Measurements from ENCODE around the gene COX7A2L. TPM values are rescaled to one million over a fixed set of nuclear protein-coding genes. Genes with fewer than 3 reads are reported as not detected.

Gene COX7A2L
- total RNA-seq, 1 donor from 2014 or later: 445 TPM

GRCh38 chr2:42324244-42324643, 36.8 kb downstream of the COX7A2L start:
- Histone ChIP-seq H3K27me3 (ENCODE audit: control insufficient read depth, insufficient read depth, low read length) (no peaks in the 10 kb centered on the region), H3K36me3 (ENCODE audit: control insufficient read depth, insufficient read depth, low read length) (no peaks in the 10 kb centered on the region), H3K4me3 (ENCODE audit: low read depth, low read length) (no peak overlapping the region)
- FAIRE-seq: no peak
- TF ChIP-seq, protein P1, sequence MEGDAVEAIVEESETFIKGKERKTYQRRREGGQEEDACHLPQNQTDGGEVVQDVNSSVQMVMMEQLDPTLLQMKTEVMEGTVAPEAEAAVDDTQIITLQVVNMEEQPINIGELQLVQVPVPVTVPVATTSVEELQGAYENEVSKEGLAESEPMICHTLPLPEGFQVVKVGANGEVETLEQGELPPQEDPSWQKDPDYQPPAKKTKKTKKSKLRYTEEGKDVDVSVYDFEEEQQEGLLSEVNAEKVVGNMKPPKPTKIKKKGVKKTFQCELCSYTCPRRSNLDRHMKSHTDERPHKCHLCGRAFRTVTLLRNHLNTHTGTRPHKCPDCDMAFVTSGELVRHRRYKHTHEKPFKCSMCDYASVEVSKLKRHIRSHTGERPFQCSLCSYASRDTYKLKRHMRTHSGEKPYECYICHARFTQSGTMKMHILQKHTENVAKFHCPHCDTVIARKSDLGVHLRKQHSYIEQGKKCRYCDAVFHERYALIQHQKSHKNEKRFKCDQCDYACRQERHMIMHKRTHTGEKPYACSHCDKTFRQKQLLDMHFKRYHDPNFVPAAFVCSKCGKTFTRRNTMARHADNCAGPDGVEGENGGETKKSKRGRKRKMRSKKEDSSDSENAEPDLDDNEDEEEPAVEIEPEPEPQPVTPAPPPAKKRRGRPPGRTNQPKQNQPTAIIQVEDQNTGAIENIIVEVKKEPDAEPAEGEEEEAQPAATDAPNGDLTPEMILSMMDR (IDR thresholded peaks at IDR 0.05; ENCODE audit: insufficient read depth, low read length, severe bottlenecking): no peak
- no peak for DNase-seq (ENCODE audit: low read depth)

DNA sequence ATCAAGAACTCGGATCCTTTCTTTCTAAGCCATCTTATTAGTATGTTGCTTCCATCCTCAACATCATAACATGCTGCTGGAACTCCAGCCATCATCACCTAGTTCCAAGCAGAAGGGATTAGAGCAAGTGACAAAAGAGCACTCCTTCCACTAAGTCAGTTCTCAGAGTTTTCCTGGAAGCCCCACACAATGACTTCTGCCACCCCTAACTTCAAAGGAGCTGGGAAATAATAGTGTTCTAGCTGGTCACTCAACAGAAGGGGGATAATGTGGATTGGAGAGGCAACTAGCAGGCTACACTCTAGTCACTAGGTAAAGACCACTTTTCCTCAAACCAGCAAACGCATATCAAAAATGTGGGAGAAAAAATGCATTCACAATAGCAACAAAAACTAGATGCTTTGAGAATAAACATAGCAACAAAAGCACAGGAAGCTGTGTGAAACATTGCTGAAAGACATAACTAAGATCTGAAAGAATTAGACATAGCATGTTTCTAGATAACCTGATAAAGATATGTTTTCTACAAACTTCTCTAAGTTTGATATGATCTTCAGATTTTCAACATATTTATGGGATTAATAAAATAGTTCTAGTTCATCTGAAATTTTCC, 39.5 kb downstream of the COX7A2L start:
- Histone ChIP-seq H3K36me3 (ENCODE audit: control insufficient read depth, insufficient read depth, low read length) (no peaks in the 10 kb centered on the region), H3K27me3 (ENCODE audit: control insufficient read depth, insufficient read depth, low read length) (no peaks in the 10 kb centered on the region), H3K4me3 (ENCODE audit: low read depth, low read length) (no peak overlapping the region)
- FAIRE-seq (no peak), DNase-seq (ENCODE audit: low read depth) (no peak)
- TF ChIP-seq, protein P1 (IDR thresholded peaks at IDR 0.05; ENCODE audit: insufficient read depth, low read length, severe bottlenecking): no peak

DNA sequence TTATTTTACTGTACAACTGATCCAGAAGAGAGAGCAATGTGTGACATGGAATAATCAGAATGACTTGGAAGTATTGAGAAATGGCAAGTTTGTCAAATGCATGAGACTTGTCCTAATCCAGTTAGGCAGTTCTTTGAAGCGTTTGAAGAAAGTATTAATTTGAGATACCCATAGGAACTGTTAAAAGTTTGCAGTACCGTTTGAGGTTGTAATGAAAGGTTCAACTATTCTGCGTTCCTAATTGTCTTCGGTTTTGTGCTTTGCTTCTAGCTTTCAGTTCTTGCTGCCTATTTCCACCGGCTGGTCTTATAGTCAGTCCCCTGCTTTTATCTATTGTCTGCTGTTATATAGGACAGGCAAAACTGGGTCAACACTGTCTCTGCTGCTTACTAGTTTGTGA, 41.8 kb downstream of the COX7A2L start:
- TF ChIP-seq, protein P1 (IDR thresholded peaks at IDR 0.05; ENCODE audit: insufficient read depth, low read length, severe bottlenecking): no peak
- Histone ChIP-seq H3K4me3 (ENCODE audit: low read depth, low read length) (no peak overlapping the region), H3K36me3 (ENCODE audit: control insufficient read depth, insufficient read depth, low read length) (peaks cover 1% of the 10 kb centered on the region), H3K27me3 (ENCODE audit: control insufficient read depth, insufficient read depth, low read length) (no peaks in the 10 kb centered on the region)
- FAIRE-seq: no peak
- no peak for DNase-seq (ENCODE audit: low read depth)

DNA sequence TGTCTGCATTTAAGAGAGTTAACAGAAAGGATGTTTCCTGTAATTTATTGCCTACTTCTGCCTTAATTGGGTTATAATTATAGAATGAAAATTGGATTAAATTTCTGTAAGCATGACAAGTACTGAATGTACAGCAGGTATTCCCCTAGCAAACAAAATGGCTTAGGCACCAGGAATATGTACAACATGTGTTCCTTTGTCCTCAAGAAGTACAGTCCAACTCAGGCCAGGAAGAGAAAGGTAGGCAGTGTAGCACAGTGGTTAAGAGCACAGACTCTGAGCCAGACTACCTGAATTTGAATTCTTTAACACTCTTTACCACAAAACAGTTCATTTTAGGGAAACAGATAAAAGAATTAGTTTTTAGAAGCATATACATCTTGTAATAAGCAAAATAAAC, 43.1 kb downstream of the COX7A2L start:
- Histone ChIP-seq H3K4me3 (ENCODE audit: low read depth, low read length) (no peak overlapping the region), H3K27me3 (ENCODE audit: control insufficient read depth, insufficient read depth, low read length) (no peaks in the 10 kb centered on the region), H3K36me3 (ENCODE audit: control insufficient read depth, insufficient read depth, low read length) (peaks cover 1% of the 10 kb centered on the region)
- TF ChIP-seq, protein P1 (IDR thresholded peaks at IDR 0.05; ENCODE audit: insufficient read depth, low read length, severe bottlenecking): no peak
- FAIRE-seq: no peak
- DNase-seq (ENCODE audit: low read depth): no peak

GRCh38 chr2:42317486-42317885, 43.5 kb downstream of the COX7A2L start:
- TF ChIP-seq, protein P1 (IDR thresholded peaks at IDR 0.05; ENCODE audit: insufficient read depth, low read length, severe bottlenecking): no peak
- FAIRE-seq: no peak
- DNase-seq (ENCODE audit: low read depth): no peak
- Histone ChIP-seq H3K27me3 (ENCODE audit: control insufficient read depth, insufficient read depth, low read length) (no peaks in the 10 kb centered on the region), H3K4me3 (ENCODE audit: low read depth, low read length) (no peak overlapping the region), H3K36me3 (ENCODE audit: control insufficient read depth, insufficient read depth, low read length) (peaks cover 1% of the 10 kb centered on the region)

GRCh38 chr2:42316910-42317309, 44.1 kb downstream of the COX7A2L start:
- Histone ChIP-seq H3K4me3 (ENCODE audit: low read depth, low read length) (no peak overlapping the region), H3K27me3 (ENCODE audit: control insufficient read depth, insufficient read depth, low read length) (no peaks in the 10 kb centered on the region), H3K36me3 (ENCODE audit: control insufficient read depth, insufficient read depth, low read length) (peaks cover 1% of the 10 kb centered on the region)
- TF ChIP-seq, protein P1 (IDR thresholded peaks at IDR 0.05; ENCODE audit: insufficient read depth, low read length, severe bottlenecking): no peak
- no peak for FAIRE-seq
- DNase-seq (ENCODE audit: low read depth): no peak

Data from bronchial epithelial cell (primary cell).